ENCODE results near the gene CHD3. TPM values are rescaled to one million over a fixed set of nuclear protein-coding genes. Genes with fewer than 3 reads are reported as not detected.

Gene CHD3
- total RNA-seq, 4 donors from 2014 or later = 80.4 to 202 (median 125) TPM

DNA sequence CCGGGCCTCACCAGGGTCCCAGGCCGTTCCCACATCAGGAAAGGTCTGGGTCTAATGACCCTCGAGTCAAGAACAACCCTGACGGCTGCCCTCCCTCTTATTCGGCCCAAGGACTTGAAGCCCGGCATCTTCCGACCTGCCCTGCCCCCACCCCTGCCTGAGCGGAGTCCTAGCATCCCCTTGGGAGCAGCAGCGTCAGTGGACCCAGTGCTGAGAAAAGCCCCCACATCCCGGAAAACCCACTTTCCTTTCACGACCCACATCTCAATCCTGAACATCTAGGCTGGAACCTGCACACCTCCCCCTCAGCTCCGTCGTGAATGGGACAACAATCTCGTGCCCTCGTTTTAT is 33.0 kb upstream of the CHD3 start:
- WGBS, 2 donors = 13 to 14% methylated on average over 12 to 15 of the region's 15 CpGs
- TF ChIP-seq EP300 (IDR thresholded peaks at IDR 0.05) = no peak
- no peak for TF ChIP-seq CTCF (IDR thresholded peaks at IDR 0.05)
- TF ChIP-seq POLR2A (IDR thresholded peaks at IDR 0.05) = no peak
- Histone ChIP-seq H3K9me3 (no peaks in the 10 kb centered on the region), H3K4me3 (peak overlapping the region; percentile 66 to 78 (median 69)), H3K36me3 (peaks cover 0 to 39% (median 17%) of the 10 kb centered on the region in 3 donors), H3K4me1 (peaks cover 0 to 45% (median 32%) of the 10 kb centered on the region in 4 donors), H3K27me3 (no peaks in the 10 kb centered on the region), H3K27ac (peak overlapping the region; percentile 86 to 97 (median 92))
- peak in 1 of 2 donors; percentile 25 for DNase-seq (ENCODE audit: low spot score in 2 of 2)

DNA sequence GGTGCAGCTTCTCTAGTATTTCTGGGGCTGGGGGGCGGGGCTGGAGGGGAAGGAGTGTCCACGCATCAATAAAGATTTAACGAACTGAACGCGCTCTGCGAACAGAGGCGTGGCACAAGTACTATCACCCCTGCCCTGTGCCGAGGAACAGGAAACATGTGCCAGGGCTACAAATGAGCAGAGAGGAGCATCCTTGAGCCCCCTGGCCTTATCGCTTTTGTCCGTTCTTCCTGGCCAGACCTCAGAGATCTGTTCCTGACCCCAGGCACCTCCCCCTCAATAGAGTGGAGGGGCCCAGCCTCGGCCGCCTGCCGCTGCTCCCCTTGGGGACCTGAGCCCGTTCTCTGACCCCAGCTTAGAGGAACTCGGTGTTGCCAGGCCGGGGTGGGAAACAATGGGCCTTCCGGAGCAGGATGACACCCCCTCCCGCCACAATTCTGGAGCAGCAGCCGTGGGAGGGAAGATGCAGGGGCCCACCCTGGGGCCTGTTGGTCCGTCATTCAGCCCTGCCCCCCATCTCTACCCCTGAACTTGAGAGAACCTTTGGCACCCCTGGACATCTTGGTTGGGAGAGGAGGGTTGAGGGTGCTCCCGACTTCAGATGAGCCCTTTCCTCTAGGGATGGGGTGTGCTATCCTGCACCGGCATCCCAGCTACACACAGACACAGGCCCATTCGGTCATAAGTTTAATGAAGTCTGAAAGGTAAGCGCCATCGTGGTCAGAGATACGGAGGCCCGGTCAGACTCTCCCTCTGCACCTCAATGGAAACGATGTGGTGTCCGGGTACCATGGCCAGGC is 32.4 kb upstream of the CHD3 start:
- peak; percentile 14 to 35 for DNase-seq (ENCODE audit: low spot score in 2 of 2)
- H3K36me3 ChIP-seq = peaks cover 0 to 39% (median 14%) of the 10 kb centered on the region in 3 donors
- H3K9me3 ChIP-seq = no peaks in the 10 kb centered on the region
- peak overlapping the region; percentile 86 to 97 (median 92) for H3K27ac ChIP-seq
- H3K27me3 ChIP-seq = no peaks in the 10 kb centered on the region
- H3K4me1 ChIP-seq = peaks cover 0 to 45% (median 32%) of the 10 kb centered on the region in 4 donors
- TF ChIP-seq CTCF (IDR thresholded peaks at IDR 0.05) = no peak
- TF ChIP-seq EP300 (IDR thresholded peaks at IDR 0.05) = peak in 1 of 2 donors; percentile 59
- peak in 1 of 2 donors; percentile 8 for TF ChIP-seq POLR2A (IDR thresholded peaks at IDR 0.05)
- peak overlapping the region; percentile 66 to 78 (median 69) for H3K4me3 ChIP-seq
- 3 to 5% methylated on average over 29 of the region's 29 CpGs for WGBS, 2 donors

DNA sequence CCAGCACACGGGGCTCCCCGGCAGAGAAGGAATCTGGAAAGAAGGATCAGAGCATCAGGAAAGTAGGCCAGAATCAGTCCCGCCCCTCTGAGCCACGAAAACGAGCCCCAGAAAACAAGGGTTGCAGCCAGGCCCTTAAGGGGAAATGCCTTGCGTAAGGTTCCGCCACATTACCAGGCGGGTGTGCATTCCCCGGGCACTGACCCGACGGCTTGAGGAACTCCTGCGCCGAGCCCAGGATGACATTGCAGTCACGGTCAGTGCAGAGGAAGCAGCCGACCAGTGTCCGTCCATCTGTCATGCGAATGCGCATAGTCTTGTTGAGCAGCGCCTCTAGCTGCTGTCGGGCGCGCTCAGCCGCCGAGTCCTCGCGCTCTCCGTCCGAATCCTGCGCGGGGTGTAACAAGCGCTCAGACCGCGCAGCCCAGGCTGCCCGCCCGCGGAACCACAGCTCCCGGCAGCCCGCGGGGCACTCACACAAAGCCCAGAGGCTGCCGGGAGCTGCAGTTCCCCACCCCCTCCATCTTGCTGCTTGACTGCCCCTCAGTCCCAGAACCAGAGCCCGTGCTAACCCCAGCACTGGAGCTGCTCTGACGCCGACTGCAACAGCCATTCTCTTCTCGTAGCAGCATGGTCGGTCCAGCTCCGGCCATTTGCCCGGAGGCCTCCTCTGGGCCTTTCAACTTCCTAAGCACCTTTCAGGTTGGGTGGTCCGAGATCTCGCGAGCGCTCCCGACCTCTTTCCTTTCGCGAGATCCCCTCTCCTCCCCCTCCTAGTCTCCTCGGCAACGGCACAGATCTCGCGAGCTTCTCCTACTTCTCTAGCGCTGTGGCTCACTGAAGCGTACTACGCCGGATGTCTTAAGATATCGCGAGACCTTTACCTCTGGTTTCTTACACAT is 31.5 kb upstream of the CHD3 start, which contains the start of gene NAA38:
Gene NAA38, minus strand, starts transcription at position 749 of the 902 bp plus-strand sequence. Its CDS starts 96 bp downstream, at position 653.
- H3K27me3 ChIP-seq = no peaks in the 10 kb centered on the region
- peak within 1 kb of the TSS; percentile 86 to 97 (median 92) for H3K27ac ChIP-seq
- TF ChIP-seq CTCF (IDR thresholded peaks at IDR 0.05) = peak; percentile 13 to 76 (median 48)
- peak; percentile 47 to 69 for TF ChIP-seq POLR2A (IDR thresholded peaks at IDR 0.05)
- peak; percentile 44 to 93 for TF ChIP-seq EP300 (IDR thresholded peaks at IDR 0.05)
- peak within 1 kb of the TSS; percentile 66 to 78 (median 69) for H3K4me3 ChIP-seq
- DNase-seq (ENCODE audit: low spot score in 2 of 2) = peak; percentile 93 to 95
- peaks cover 0 to 37% (median 31%) of the 10 kb centered on the region in 4 donors for H3K4me1 ChIP-seq
- H3K36me3 ChIP-seq = peaks cover 0 to 42% (median 13%) of the 10 kb centered on the region in 3 donors
- H3K9me3 ChIP-seq = no peaks in the 10 kb centered on the region
- WGBS, 2 donors = 0% methylated on average over 29 to 44 of the region's 64 CpGs

- Histone ChIP-seq H3K27ac (peak within 1 kb of the TSS; percentile 86 to 97 (median 92)), H3K36me3 (peaks cover 0 to 33% (median 4%) of the 10 kb centered on the region in 3 donors), H3K4me1 (peaks cover 0 to 36% (median 30%) of the 10 kb centered on the region in 4 donors), H3K9me3 (no peaks in the 10 kb centered on the region), H3K4me3 (peak within 1 kb of the TSS; percentile 66 to 78 (median 69)), H3K27me3 (no peaks in the 10 kb centered on the region)
- WGBS, 2 donors = 1% methylated on average over 42 to 48 of the region's 48 CpGs
- TF ChIP-seq POLR2A (IDR thresholded peaks at IDR 0.05) = peak; percentile 39 to 52
- peak; percentile 44 to 88 for TF ChIP-seq EP300 (IDR thresholded peaks at IDR 0.05)
- TF ChIP-seq CTCF (IDR thresholded peaks at IDR 0.05) = no peak
- DNase-seq (ENCODE audit: low spot score in 2 of 2) = peak; percentile 84 to 99
Measured at GRCh38 chr17:7857713-7858521, 30.7 kb upstream of the CHD3 start, which contains the start of gene CYB5D1. TSS of gene CYB5D1 (plus strand) at chr17:7858003. CDS start at chr17:7858135, 132 bp downstream.

Data from tibial nerve (tissue), 4 donors.